ENCODE measurements around the gene AEN.

AEN gene

GRCh38 chr15:88613074-88613944 lies 7.8 kb upstream of the AEN start:
- DNase-seq = no peak

GRCh38 chr15:88615303-88616107 lies 5.6 kb upstream of the AEN start:
- DNase-seq = no peak

- no peak for DNase-seq
Measured at GRCh38 chr15:88616240-88616639, 4.9 kb upstream of the AEN start.

DNA sequence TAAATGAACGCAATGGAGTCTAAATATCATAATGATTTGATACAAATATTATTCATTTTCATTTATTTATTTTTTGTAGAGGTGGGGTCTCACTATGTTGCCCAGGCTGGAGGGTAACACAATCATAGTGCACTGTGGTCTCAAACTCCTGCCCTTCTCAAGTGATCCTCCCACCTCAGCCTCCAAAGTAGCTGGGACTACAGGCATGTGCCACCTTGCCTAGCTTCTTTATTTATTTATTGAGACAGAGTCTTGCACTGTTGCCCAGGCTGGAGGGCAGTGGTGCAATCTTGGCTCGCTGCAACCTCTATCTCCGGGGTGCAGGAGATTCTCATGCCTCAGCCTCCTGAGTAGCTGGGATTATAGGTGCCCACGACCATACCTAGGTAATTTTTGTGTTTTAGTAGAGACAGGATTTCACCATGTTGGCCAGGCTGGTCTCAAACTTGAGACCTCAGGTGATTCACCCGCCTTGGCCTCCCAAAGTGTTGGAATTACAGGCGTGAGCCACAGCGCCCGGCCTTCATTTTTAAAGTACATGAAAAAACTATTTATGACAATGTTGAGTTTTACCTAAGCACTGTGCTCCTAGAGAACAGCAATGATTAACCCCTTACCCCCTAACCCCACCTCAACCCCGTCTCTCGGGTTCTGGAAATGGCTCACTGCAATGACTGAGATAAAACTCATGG lies 4.0 kb upstream of the AEN start:
- DNase-seq = no peak

DNA sequence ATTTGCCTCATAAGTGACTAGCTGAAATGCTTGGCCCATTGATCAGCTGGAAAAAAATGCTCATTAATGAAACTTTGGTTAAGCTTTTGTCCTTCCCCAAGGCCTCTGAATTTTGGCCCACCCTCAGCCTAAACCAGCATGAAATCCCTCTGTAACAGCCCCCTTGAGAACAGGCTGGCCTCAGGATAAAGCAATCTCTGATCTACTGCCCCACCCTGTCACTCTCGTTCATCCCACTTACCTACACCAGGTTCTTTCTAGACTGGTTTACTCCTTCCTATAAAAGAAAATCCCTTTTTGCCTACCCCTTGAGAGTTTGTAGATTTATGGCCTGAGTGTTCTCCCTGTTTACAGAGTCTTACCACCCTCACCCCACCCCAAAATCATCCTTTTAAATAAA lies 3.4 kb upstream of the AEN start:
- DNase-seq = no peak

DNA sequence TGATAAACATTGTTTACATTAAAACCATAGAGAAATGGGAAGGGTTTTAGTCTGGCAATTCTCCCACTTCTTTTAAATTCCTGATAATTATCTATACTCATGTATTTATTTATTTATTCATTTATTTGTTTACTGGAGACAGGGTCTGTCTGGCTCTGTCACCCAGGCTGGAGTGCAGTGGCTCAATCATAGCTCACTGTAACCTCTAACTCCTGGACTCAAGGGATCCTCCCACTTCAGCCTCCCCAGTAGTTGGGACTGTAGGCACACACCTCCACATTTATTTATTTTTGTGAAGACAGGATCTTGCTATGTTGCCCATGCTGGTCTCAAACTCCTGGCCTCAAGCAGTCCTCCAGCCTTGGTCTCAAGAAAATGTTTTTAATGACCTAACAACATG lies 2.5 kb upstream of the AEN start:
- no peak for DNase-seq

GRCh38 chr15:88619796-88620195 lies 1.3 kb upstream of the AEN start:
- DNase-seq = no peak

GRCh38 chr15:88621789-88622604 lies 857 bp downstream of the AEN start:
- DNase-seq = peak; percentile 64

GRCh38 chr15:88622605-88622975 lies 1.4 kb downstream of the AEN start:
- DNase-seq = no peak

DNA sequence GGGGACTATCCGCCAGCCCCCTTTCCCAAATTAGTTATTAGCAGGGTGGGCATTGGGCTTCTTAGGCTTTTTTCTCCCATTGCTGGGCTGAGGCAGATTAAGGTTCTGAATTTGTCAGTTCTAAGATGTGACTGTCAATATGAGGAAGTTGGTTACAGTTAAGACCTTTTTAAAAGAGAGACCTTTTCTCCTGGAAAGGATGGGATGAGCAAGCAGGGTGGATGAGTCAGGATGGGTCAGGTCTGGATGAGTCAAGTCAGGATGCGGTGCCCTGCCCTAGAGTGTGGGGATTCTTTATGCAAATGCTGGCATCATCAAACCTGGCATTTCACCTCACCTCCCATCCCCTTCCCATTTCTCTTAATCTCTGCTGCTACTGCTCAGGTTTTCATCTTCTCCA lies 1.9 kb downstream of the AEN start:
- peak; percentile 81 for DNase-seq

GRCh38 chr15:88623632-88624031 lies 2.5 kb downstream of the AEN start:
- no peak for DNase-seq

GRCh38 chr15:88624156-88624970 lies 3.2 kb downstream of the AEN start:
- DNase-seq = peak; percentile 25

DNA sequence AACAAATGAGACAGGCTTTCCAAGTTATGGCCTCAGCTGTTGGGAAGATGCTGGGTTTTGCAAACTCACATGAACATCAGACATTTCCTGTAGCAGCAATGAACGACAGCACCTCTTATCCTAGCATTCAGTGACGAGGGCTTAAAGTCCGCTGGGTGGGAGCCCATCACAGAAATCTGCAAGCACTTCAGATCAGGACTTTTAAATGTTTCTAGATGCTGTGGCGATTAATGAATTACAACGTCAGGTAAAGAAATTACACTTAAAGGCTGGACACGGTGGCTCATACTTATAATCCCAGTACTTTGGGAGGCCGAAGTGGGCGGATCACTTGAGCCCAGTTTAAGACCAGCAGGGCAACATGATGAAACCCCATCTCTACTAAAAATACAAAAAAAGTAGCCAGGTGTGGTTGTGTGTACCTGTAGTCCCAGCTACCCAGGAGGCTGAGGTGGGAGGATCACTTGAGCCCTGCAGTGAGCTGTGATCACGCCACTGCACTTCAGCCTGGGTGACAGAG lies 3.9 kb downstream of the AEN start:
- no peak for DNase-seq

GRCh38 chr15:88625943-88626741 lies 5.0 kb downstream of the AEN start:
- no peak for DNase-seq

DNA sequence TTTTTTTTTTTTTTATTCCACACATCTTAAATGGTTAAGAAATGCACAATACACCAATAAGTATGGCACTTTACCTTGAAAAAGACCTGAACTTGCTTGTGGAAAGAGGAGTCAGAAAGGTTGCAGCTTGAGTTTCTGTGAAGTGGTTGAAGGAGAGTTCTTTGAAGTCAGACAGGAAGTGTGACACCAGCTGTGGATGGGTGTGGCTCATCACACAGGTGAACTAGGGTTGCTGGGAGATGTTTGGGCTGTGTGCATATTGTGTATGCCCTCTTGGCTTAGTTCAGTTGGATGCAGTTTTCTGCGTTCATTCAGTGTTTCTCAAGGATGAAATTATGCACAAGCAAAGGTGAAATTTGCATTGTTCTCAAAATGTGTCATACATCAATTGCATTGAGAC lies 6.3 kb downstream of the AEN start:
- DNase-seq = peak; percentile 62

- DNase-seq = no peak
Measured at GRCh38 chr15:88628018-88628654, 7.0 kb downstream of the AEN start.

GRCh38 chr15:88629071-88629470 lies 7.9 kb downstream of the AEN start:
- DNase-seq = no peak

GRCh38 chr15:88630141-88630721 lies 9.1 kb downstream of the AEN start:
- no peak for DNase-seq

DNA sequence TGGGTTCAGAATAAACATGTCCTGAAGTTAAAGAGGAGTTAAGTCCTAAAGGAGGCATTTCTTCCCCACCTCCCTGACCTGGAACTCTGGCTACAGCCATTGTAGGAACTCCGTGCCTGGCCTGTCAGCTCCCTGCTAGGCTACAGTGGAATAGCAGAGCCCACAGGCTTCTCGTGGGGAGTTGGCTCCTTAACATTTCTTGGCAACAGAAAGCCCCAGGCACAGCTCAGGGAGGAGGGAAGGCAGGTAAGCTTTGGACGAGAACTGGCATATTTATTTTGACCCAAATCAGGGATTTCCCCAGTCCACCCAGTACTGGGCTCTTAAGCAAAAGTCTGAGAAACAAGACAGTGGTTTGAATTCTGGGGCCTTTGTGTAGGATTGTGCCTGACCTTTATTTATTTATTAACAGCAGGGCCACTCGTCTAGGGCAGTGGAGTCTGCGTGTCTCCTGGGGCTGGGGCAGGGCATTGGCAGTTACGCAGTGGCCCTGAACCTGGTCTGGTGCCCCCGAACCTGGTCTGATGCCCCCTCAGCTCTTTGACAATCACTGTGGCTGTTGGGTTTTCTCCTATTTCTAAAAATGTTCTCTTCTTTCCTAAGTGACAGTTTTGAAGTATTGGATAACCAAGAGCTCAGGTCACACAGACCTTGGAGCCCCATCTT lies 9.8 kb downstream of the AEN start:
- DNase-seq = no peak

Data from stimulated activated CD4-positive, alpha-beta T cell treated with anti-CD3 and anti-CD28 coated beads, Interleukin-4, amount 100 ng/mL, for 24 hours (primary cell).